Kidney tubule cell (primary cell): ENCODE results near the gene SEMA3C.

Experiments used
- DNase-seq: peaks from one replicate; pipeline ENCODE4 v3.0.0-alpha.2; 2018; ENCODE audit warnings: low spot score

SEMA3C gene

DNA sequence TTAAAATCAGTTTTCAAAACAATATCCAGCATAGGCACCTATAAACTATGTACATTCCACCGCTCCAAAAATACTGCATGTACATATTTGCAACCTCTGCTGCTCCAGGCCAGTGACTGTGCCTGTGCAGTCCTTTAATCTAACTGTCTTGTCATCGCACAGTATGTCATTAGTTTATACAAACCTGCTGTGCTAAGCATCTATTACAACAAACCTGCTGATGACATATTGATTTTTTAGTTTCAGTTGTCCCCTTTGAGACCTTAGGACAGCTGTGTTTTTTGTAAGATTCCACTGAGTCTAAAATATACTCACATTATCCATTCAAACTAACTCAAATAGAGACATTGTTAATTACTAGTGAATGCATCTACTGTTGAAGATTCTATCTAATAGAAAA is 33.1 kb downstream of the SEMA3C start:
- DNase-seq, result no peak

- no peak for DNase-seq
These were observed 34.2 kb downstream of the SEMA3C start for GRCh38 chr7:80884511-80885195.

DNA sequence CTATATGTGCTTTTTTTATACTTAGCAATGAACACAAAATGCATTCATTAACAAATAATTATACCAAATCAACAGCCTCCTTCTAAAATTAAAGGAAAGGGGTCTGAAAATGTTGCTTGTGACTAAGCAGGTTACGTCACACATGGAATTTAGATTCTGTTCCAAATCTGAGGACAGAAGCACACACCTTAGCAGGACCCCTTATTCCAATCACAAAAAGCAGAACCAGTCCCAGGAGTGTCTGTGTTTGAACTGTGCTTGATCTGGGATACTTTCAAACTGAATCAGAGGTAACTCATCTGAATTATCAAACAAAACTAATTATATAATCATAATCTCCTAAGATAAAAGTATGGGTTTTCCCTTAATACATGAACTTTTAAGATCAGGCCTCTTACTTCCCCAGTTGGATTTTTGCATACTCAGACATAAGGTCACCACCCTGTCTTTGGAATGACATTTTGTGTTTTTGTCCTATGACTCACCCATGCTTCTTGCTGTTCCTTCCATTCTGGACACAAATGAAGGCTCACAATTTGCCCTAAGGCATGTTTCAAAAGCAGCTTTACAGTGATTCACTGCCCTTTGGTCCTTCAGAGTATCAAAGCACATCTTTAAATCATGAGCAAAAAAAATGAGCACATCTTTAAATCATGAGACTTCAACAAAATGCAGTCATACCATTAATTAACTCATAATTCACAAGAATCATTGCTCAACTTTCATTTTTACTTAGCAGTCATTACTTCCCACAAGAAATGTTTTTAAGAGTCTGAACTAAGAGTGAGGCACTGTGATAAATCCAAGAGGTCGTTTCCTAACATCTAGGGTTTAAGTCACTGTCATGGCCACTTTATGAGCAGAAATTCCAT is 35.5 kb downstream of the SEMA3C start:
- peak; percentile 96 for DNase-seq

DNA sequence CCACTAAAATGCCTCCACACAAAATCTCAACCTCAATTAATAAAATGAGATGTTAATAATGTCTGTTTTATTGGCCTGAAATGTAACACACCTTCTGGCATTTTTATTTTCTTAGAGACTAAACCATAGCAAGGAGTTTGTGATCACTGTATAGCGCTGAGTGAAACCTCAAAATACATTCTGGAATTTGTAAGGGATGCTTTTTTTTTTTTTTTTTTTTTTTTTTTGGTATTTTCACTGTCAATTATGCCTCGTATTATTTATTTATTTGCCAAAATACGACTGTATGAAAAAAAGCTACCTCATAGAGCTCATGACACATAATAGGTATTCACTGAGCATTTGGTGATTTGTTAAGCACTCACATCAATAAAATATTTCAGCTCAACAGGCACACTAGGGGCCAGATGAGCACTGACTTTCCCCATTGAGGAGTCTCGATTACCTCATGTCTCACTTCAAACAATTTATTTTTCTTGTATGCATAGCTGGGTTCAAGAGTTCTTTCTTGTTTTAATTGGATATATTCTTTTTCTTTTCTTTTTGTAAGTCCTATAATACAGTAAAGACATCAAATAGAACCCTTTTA is 36.5 kb downstream of the SEMA3C start:
- no peak for DNase-seq

DNA sequence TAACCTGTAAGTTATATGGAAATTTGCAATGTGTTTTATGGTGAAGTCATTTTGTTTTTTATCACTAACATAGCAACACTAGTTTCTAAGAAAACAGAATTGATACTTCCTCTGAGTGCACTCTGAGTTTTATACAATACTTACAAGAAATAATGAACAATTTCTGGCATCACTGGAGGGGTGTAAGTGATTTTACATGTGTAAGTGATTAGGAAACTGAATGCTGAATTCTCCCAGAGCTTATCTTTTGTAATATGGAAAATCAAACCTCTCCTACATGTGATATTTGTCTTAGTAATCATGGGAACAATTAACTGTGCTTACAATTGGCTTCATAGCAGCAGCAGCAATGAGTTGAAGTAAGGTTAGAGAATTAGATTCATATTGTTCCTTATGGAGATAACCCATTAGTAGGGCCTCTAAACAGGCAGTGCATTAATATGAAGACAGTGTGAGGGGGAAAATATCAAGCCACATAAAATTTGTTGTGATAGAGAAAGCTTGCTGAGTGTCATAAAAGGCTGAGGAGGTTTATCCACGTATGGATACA is 37.4 kb downstream of the SEMA3C start:
- DNase-seq, result no peak

GRCh38 chr7:80879849-80880248 is 39.0 kb downstream of the SEMA3C start:
- peak; percentile 26 for DNase-seq

DNA sequence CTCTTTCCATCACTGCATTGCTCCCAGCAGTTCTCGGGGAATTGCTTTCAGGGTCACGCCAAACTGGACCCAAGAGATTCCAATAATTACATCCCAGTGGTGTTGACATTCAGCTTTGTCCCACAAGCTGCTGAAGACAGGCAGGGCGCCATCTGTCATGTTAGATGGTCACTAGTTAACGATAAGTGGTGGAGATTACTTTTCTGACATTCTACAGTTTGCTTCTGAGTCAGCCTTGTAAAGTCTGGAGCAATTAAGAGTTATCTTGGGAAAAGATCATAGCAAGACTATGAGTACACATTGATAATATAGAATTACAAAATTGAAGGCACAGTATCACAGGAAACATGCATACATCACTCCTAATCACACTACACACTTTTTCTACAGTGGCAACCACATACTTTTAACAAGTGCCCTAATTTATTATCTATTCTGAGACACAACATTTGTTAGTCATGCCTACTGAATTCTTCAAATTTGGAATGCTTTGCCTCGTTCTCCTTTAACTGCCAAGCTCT is 41.9 kb downstream of the SEMA3C start:
- no peak for DNase-seq

GRCh38 chr7:80875537-80876120 is 43.2 kb downstream of the SEMA3C start:
- DNase-seq, result no peak

DNA sequence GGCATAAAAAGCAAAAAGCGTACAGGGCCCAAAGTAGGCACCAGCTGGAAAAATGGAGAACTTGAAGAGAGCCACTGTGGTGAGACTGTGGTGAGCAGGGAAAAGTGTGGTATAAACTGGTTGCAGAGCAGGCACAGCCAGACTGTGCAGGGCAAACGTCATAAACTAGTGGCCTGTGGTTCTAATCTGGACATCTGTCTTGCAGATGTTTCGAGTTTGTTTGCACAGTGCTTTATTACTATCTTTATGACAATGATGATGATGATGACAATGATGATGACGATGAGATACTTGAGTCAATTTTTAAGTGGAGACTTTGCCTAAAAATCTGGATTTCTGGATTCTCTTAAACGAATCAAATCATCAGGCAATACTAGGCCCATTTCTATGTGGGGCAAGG is 45.7 kb downstream of the SEMA3C start:
- no peak for DNase-seq

- no peak for DNase-seq
These were observed 47.6 kb downstream of the SEMA3C start for GRCh38 chr7:80871228-80871627.

DNA sequence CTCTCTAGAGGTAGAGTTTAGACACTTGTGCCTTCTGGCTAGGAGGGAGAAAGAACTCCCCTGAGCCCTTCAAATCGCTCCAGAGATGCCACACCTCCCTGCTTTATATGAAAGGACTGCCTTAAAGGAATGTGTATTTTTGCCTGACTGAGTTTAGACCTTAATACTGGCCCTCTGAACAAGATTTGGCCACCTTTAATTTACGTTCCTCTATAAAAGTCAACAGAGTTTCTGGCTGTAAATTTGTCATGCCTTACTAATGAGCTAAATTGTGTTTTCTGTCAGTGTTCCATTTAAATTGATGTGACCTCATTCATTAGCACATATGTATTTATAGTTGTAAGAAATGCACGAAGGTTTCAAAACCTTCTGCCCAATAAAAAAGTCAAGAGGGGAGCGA is 48.0 kb downstream of the SEMA3C start:
- no peak for DNase-seq

DNA sequence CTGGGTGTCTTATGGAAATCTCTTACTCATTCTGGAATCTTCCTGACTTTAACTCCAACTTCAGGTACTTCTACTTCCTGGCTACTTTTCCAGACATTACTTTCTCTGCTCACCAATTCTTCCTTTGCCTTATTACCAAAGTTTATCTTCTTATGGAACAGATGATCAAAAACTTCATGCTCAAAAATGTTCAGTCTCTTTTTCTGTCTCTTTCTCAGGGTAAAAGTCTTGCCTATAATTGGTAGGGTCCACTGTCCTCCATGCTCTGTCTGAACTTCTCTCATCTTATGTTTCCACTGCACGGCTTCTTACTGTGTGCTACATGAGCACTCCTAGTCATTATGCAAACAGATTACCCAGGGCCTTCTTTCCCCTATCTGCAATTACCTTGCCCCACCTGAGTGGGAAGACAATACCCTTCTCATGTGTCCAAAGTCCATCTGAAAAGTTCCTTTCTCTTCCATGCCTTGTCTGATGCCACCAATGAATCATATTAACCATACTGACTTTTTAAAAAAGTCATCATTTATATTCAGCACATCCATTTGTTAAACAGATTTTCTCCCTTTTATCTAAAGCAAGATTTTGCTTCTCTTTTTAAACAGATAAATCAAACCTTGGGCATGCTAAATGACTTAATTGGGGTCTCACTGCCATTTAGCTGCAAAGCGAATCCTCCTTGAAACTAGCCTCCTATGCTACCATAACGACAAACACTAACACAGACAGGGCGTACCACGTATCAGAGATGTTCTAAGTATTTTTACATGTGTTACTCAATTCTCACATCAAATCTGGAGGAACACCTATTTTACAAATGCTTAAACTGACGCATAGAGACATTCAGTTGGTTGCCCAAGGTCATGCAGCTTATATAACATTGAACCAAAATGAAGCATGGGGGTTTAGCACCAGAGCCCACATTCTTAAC is 48.8 kb downstream of the SEMA3C start:
- peak; percentile 32 for DNase-seq

DNA sequence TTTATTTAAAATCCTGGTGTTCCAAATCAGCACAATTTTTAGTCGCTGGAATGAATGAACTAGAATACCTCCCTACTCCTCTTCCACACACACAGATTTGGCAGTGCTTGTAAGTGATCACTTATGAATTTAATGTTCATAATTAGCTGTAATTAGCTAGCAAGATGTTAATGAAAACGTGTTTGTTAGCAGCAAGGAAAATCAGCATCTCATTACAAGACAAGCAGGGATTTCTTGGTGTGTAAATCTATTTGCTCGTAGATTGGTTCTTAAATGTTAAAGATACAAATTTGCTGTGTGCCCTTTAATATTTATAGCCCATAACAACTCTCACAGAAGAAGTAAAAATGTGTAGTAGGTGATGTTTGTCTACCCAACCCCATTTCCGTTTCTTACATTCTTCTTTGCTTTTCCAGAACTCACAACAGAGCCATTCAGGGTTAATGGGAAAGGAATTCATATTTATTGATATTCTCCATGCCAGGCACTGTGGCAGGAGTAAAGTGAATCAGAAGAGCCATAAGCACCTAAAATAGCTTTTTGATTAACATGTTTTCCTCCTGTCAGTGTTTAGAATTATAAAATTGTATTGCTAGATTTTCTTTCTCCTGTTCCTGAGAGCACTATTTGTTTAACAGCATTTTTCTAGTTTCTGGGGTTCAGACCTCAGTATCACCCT is 49.6 kb downstream of the SEMA3C start:
- DNase-seq, result no peak

DNA sequence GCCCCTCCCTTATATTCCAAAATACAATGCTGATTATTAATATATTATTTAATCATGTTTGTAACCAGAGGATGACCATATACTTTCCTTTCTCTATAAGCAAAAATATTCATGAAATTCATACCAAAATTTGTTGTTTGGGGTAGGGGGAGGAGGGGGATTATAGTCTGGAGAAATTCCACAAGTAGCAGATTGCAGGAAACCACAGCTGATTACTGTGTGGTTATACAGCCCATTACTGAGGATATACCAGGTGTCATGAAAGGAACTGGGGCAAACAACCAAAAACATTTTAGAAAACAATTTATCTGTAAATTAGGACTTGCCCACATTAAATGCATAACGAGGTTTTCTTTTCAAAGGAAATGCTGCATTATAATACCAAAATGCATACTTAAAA is 50.3 kb downstream of the SEMA3C start:
- DNase-seq, result no peak

- no peak for DNase-seq
These were observed 58.3 kb downstream of the SEMA3C start for GRCh38 chr7:80860554-80860953.

DNA sequence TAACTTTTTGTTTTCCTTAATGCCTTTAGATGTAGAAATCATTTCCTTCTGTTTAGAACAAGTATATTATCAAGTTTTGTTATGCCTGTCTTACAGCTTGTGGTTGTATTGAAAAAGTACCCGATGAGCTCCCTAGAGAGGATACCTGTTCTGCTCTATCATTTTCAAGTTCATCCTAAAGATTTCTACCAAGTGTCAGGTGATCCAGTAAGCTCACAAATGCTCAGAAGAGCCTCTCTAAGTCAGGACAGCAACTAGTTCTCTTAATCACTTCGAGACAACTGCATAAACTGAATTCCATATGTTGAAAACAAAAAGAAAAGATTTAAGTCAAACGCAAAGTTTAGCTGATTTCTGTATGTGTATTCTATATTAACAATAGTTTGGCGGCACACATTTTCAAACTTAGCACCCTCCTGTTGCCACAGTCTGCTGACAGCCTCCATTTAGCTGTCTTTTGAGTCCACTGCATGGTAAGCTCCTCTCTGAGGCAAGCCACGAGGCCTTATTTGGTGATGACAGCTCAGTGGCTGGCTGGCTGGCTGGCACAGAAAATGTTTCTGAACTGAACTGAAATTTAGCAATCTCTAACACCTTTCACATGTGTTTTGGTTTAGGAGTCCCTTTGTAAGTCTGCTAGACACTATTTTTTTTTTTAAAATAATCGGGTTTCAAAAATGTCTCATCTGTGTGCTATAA is 59.4 kb downstream of the SEMA3C start:
- DNase-seq, result no peak

GRCh38 chr7:80858141-80858903 is 60.5 kb downstream of the SEMA3C start:
- no peak for DNase-seq

- DNase-seq, result no peak
These were observed 62.1 kb downstream of the SEMA3C start for GRCh38 chr7:80856769-80857168.

- peak; percentile 52 for DNase-seq
These were observed 66.9 kb downstream of the SEMA3C start for GRCh38 chr7:80851896-80852476.
